Measurements from ENCODE around the gene CCDC158.
"Not testable (repeated sequence)": the region's sequence is repeated elsewhere in the genome, so short reads cannot be mapped to it uniquely, and the experiment has no call there.

Gene CCDC158

GRCh38 chr4:76430519-76431388 is 9.8 kb upstream of the CCDC158 start:
- no peak for DNase-seq (ENCODE audit: low read depth)

GRCh38 chr4:76429636-76430035 is 8.7 kb upstream of the CCDC158 start:
- no peak for DNase-seq (ENCODE audit: low read depth)

- DNase-seq (ENCODE audit: low read depth), result no peak
Measured at GRCh38 chr4:76426272-76426671, 5.3 kb upstream of the CCDC158 start.

DNA sequence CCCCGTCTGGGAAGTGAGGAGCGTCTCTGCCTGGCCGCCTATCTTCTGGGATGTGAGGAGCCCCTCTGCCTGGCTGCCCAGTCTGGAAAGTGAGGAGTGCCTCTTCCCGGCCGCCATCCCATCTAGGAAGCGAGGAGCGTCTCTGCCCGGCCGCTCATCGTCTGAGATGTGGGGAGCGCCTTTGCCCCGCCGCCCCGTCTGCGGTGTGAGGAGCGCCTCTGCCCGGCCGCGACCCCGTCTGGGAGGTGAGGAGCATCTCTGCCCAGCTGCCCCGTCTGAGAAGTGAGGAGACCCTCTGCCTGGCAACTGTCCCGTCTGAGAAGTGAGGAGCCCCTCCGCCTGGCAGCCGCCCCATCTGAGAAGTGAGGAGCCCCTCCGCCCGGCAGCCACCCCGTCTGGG is 2.2 kb upstream of the CCDC158 start:
- DNase-seq (ENCODE audit: low read depth), result not testable (repeated sequence)

DNA sequence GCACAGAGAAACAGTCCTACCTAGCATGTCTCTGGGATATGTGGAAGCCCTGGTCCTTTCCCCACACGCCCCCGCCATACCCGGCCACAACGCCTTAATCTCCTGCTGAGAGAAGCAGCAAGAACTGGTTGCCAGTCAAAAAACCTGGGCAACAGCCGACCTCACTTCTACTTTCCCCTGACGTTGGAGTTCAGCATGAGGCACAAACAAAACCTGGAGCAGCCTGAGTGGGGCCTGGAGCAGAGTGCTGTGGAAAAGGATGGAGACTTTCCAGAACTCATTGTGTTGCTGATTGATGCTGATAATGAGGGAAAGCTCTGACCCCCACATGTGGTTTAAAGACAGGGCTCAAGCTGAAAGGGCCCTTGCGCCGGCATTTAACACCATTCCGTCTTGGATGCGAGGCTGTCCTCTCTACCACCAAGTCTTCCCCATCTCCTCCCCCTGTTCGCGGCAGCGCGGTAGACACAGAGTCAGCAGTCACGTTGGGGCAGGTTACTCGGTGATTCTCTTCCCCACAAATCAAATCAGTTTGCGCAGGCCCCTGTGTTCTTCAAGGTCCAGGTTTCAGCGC is 666 bp downstream of the CCDC158 start:
- no peak for DNase-seq (ENCODE audit: low read depth)

- no peak for DNase-seq (ENCODE audit: low read depth)
Measured at GRCh38 chr4:76410636-76411035, 10.3 kb downstream of the CCDC158 start.

DNA sequence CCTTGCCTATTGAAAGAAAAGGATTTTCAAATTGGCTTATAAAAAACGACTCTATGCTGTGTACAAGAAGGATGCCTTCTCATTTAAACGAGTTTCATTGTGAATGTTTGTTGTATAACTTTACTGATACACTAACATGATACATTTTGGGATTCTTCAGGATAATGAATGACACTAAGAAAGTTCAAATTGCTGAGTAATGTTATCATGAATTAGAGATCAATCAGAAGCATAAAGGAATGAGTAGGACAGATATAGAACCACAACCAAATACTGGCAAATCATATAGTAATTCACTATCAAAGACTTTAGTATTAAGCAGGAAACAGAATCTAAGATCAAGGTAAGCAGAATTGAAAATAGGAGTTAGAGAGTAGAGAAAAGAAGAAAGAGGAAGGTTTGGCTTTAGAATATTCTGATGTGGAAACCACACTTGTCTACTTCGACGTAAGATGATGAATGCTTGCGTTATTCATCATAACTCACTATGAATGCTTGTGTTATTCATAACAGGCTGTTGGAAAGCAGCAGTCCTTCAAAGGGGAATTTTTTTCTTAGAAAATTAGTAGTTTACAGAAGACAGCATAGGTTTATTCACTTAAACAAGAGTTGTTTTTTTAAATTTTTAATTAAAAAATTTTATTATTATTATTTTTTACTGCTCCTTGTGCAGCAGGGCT is 13.4 kb downstream of the CCDC158 start:
- no peak for DNase-seq (ENCODE audit: low read depth)

GRCh38 chr4:76406081-76406480 is 14.9 kb downstream of the CCDC158 start:
- no peak for DNase-seq (ENCODE audit: low read depth)

- no peak for DNase-seq (ENCODE audit: low read depth)
Measured at GRCh38 chr4:76401654-76402053, 19.3 kb downstream of the CCDC158 start.

- no peak for DNase-seq (ENCODE audit: low read depth)
Measured at GRCh38 chr4:76388160-76388908, 32.6 kb downstream of the CCDC158 start.

- DNase-seq (ENCODE audit: low read depth), result no peak
Measured at GRCh38 chr4:76386566-76387305, 34.2 kb downstream of the CCDC158 start.

GRCh38 chr4:76385974-76386373 is 35.0 kb downstream of the CCDC158 start:
- no peak for DNase-seq (ENCODE audit: low read depth)

DNA sequence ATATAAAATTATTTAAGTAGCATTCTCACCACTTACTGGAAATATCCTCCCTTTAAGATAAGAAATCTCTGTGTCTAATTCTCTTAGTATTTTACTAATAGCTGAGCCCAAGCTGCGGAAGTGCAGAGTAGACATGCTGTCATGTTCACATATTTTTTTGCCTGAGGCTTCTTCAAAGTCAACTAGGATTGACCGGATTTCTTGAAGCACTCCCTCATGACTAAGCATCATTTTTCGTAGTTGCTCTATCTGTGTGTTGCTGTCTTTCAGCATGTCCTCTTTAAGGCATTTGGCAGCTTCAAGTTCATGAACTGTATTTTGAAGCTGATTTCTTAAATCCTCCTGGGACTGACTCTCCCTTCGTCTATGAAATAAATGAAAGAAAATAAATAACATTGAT is 36.9 kb downstream of the CCDC158 start:
- DNase-seq (ENCODE audit: low read depth), result no peak

DNA sequence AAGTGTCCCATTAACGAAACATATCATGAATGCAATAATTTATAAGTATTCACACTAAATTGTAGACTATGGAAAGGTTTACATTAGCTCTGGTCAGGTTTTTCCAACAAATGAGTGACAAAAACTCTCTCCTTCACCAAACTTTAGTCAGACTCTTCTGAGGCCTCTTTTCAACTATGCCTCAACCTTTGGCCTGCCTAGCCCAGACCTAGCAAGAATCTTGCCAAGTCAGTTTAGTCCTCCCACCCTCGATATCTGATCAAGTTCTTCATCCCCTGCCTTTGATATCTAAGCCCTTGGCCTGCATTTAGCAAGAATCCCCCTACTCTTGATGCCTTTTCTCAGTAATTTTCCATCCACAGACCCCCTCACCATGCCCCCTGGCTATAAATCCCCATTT is 37.9 kb downstream of the CCDC158 start:
- DNase-seq (ENCODE audit: low read depth), result no peak

GRCh38 chr4:76381986-76382385 is 39.0 kb downstream of the CCDC158 start:
- DNase-seq (ENCODE audit: low read depth), result no peak

DNA sequence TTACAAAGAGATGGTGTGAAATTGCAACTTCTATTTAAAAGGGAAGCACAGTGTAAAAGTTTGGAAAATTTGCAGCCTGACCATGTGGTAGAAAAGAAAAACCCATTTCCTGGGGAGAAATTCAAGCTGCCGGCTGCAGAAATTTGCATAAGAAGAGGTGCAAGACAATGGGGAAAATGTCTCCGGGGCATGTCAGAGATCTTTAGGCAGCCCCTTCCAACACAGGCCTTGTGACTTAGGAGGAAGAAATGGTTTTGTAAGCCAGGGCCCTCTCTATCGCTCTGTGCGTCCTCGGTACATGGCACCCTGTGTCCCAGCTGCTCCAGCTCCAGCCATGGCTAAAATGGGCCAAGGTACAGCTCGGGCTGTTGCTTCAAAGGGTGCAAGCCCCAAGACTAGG is 40.4 kb downstream of the CCDC158 start:
- DNase-seq (ENCODE audit: low read depth), result no peak

DNA sequence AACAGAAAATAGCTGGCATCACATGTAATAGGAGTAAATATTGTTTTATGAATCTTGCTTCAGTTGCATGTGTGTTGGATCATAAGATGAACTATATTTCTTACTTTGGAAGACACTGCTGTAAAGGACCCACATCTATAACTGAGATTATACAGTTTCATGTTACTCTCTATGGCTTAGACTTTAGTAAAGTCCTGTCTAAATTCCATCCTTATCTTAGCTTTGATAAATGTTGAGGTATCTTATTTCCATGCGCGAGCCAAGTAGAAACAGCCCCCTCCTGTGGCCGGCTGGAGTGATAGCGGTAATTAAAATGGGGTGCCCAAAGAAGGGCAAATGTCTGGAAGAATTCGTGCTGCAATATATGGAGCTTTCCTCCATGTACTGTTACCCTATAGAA is 43.0 kb downstream of the CCDC158 start:
- peak; percentile 10 for DNase-seq (ENCODE audit: low read depth)

DNA sequence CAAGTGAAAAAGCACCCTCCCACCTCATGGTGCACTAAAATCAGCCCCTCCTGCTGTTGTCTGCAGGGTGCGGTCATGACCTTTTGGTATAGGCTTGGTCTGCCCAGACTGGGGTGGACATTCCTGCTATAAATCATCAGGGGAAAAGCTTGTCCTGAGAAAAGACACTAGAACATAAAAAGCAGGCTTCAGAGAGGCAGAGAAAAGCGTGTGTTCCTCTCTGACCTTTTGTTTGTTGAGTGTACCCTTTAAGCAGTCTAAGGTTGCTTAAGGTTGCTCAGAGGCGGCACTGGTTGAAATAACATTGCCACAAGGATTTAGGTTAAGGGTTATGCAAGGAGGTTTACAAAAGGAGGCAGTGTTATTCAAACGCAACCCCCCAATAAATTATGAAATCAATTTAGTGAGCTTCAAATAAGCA is 43.5 kb downstream of the CCDC158 start:
- DNase-seq (ENCODE audit: low read depth), result no peak

- DNase-seq (ENCODE audit: low read depth), result no peak
Measured at GRCh38 chr4:76376534-76376933, 44.4 kb downstream of the CCDC158 start.

DNA sequence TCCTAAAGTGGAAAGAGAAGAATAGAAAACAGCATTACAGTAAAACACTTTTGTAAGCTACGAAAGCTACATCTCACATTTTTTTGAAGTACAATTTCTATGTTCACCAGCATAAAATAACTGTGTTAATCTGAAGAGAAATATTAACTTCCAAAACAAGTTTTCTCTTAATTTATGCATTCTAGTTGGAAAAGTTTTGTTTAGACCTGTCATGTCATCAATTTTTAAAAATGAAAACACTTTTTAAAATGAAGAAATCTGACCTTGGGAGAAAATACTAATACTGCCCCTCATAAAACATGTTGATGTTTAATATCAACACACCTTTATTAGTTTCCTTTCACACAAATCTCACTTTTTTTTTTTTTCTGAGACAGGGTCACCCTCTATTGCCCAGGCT is 45.2 kb downstream of the CCDC158 start:
- no peak for DNase-seq (ENCODE audit: low read depth)

DNA sequence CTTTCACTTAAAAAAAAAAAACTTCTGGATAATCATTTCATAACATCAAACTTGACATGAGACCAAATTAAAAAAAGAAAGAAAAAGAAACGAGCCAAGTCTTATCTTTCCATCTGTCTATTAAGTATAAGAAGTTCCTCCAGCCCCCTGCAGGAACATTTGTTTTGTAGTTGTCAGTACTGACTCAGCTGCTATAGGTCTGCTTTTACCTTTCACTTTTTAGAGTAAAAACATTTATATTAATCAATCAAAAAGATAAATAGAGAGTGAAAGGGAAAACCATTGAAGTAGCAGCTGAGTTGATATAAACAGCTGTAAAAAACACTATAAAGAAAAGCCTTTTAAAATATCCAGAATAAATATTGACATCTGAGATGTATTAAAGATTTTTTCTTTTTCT is 46.1 kb downstream of the CCDC158 start:
- no peak for DNase-seq (ENCODE audit: low read depth)
